ENCODE data around the gene PIGS.

- no peak for TF ChIP-seq CTCF (IDR thresholded peaks at IDR 0.05)
- no peak for TF ChIP-seq EZH2 (IDR thresholded peaks at IDR 0.05)
- no peak for TF ChIP-seq EZH2phosphoT487 (IDR thresholded peaks at IDR 0.05)
These were observed 14.5 kb upstream of the PIGS start for GRCh38 chr17:28585851-28586250.
